Large intestine (tissue), 3 donors: ENCODE data around the gene HBD. TPM values are rescaled to one million over a fixed set of nuclear protein-coding genes. Genes with fewer than 3 reads are reported as not detected.
"Not testable (repeated sequence)": the region's sequence is repeated elsewhere in the genome, so short reads cannot be mapped to it uniquely, and the experiment has no call there.

Source experiments
- DNase-seq, 2 donors: peaks; one replicate each; pipeline versions ENCODE4 v3.0.0 to v3.0.0-alpha.2; 2013
- H3K27ac ChIP-seq: one replicate; pipeline ENCODE4 v1.5.1; 2013; ENCODE audit warnings: low read length
- H3K27me3 ChIP-seq: 2 replicates; pipeline ENCODE4 v1.6.1; 2013; ENCODE audit warnings: low read length; ENCODE audit not compliant: control insufficient read depth, insufficient read depth
- H3K36me3 ChIP-seq: 2 replicates; pipeline ENCODE4 v1.6.1; 2013; ENCODE audit warnings: low read length; ENCODE audit not compliant: control insufficient read depth, insufficient read depth
- H3K4me1 ChIP-seq: one replicate; pipeline ENCODE4 v1.6.1; 2013; ENCODE audit warnings: low read length; ENCODE audit not compliant: control insufficient read depth, insufficient read depth
- H3K4me3 ChIP-seq: one replicate; pipeline ENCODE4 v1.5.1; 2013; ENCODE audit warnings: low read length
- H3K9me3 ChIP-seq: one replicate; pipeline ENCODE4 v1.6.1; 2013; ENCODE audit warnings: mild to moderate bottlenecking, low read depth, low read length, moderate library complexity; ENCODE audit not compliant: control insufficient read depth
- WGBS: methylation state at CpG from one replicate; pipeline ENCODE4 v1.1.5; 2013; ENCODE audit warnings: low lambda C conversion rate; ENCODE audit not compliant: insufficient coverage; 5-methylcytosine and 5-hydroxymethylcytosine counted together
- polyA plus RNA-seq: library from polyadenylated mRNA; unstranded; fragments of 120-200 nt; gene quantifications from one replicate; pipeline ENCODE4 v1.2.1, GENCODE V29; 2013

Gene HBD
- polyA plus RNA-seq, 1 donor = 0.09 TPM

- no peaks in the 10 kb centered on the region for H3K27me3 ChIP-seq
- H3K9me3 ChIP-seq = no peaks in the 10 kb centered on the region
- H3K4me1 ChIP-seq = no peaks in the 10 kb centered on the region
- WGBS = no CpG with 5 or more reads among the region's 5 CpGs
- H3K4me3 ChIP-seq = no peak overlapping the region
- no peak overlapping the region for H3K27ac ChIP-seq
- no peak for DNase-seq
- H3K36me3 ChIP-seq = no peaks in the 10 kb centered on the region
These were observed 40.1 kb upstream of the HBD start for GRCh38 chr11:5274395-5274794.

GRCh38 chr11:5272395-5273017 is 38.2 kb upstream of the HBD start:
- DNase-seq = no peak
- Histone ChIP-seq H3K27me3 (no peaks in the 10 kb centered on the region), H3K9me3 (no peaks in the 10 kb centered on the region), H3K36me3 (no peaks in the 10 kb centered on the region), H3K4me1 (no peaks in the 10 kb centered on the region), H3K4me3 (no peak overlapping the region), H3K27ac (no peak overlapping the region)
- WGBS = 100% methylated on average over 1 of the region's 4 CpGs

GRCh38 chr11:5269715-5270147 is 35.4 kb upstream of the HBD start, which contains the start of gene HBE1:
Gene HBE1, minus strand, starts transcription at chr11:5269945. Its CDS starts 55 bp downstream, at chr11:5269890.
- no peak within 1 kb of the TSS for H3K27ac ChIP-seq
- no peak within 1 kb of the TSS for H3K4me3 ChIP-seq
- no CpG with 5 or more reads among the region's 4 CpGs for WGBS
- DNase-seq = no peak
- H3K9me3 ChIP-seq = no peaks in the 10 kb centered on the region
- H3K27me3 ChIP-seq = no peaks in the 10 kb centered on the region
- no peaks in the 10 kb centered on the region for H3K36me3 ChIP-seq
- H3K4me1 ChIP-seq = no peaks in the 10 kb centered on the region

GRCh38 chr11:5267033-5267563 is 32.8 kb upstream of the HBD start:
- Histone ChIP-seq H3K27ac (no peak overlapping the region), H3K4me1 (no peaks in the 10 kb centered on the region), H3K9me3 (no peaks in the 10 kb centered on the region), H3K27me3 (no peaks in the 10 kb centered on the region), H3K36me3 (no peaks in the 10 kb centered on the region), H3K4me3 (no peak overlapping the region)
- 100% methylated on average over 1 of the region's 2 CpGs for WGBS
- no peak for DNase-seq

GRCh38 chr11:5266609-5267008 is 32.3 kb upstream of the HBD start:
- Histone ChIP-seq H3K4me3 (no peak overlapping the region), H3K9me3 (no peaks in the 10 kb centered on the region), H3K27ac (no peak overlapping the region), H3K4me1 (no peaks in the 10 kb centered on the region), H3K27me3 (no peaks in the 10 kb centered on the region), H3K36me3 (no peaks in the 10 kb centered on the region)
- no peak for DNase-seq

- Histone ChIP-seq H3K9me3 (no peaks in the 10 kb centered on the region), H3K36me3 (no peaks in the 10 kb centered on the region)
- WGBS = 50% methylated on average over 2 of the region's 2 CpGs
These were observed 31.5 kb upstream of the HBD start for GRCh38 chr11:5265832-5266231.

GRCh38 chr11:5258543-5259262 is 24.4 kb upstream of the HBD start:
- H3K9me3 ChIP-seq = no peaks in the 10 kb centered on the region
- no peak overlapping the region for H3K27ac ChIP-seq
- no peak overlapping the region for H3K4me3 ChIP-seq
- H3K27me3 ChIP-seq = no peaks in the 10 kb centered on the region
- no peaks in the 10 kb centered on the region for H3K4me1 ChIP-seq
- WGBS = no CpG with 5 or more reads among the region's 7 CpGs
- no peaks in the 10 kb centered on the region for H3K36me3 ChIP-seq
- no peak for DNase-seq

More at GRCh38 chr11:5265832-5266231, 31.5 kb upstream of the HBD start:
- H3K27ac ChIP-seq = no peak overlapping the region
- no peaks in the 10 kb centered on the region for H3K27me3 ChIP-seq
- no peak overlapping the region for H3K4me3 ChIP-seq
- H3K4me1 ChIP-seq = no peaks in the 10 kb centered on the region
- DNase-seq = no peak

- WGBS = 20% methylated on average over 2 of the region's 2 CpGs
- no peaks in the 10 kb centered on the region for H3K27me3 ChIP-seq
- no peak overlapping the region for H3K27ac ChIP-seq
- H3K4me1 ChIP-seq = no peaks in the 10 kb centered on the region
- DNase-seq = no peak
- no peaks in the 10 kb centered on the region for H3K9me3 ChIP-seq
- no peak overlapping the region for H3K4me3 ChIP-seq
- H3K36me3 ChIP-seq = no peaks in the 10 kb centered on the region
These were observed 23.0 kb upstream of the HBD start for GRCh38 chr11:5257296-5257695.

- not testable (repeated sequence) for DNase-seq, H3K27ac ChIP-seq, H3K9me3 ChIP-seq, H3K4me3 ChIP-seq, H3K27me3 ChIP-seq, H3K4me1 ChIP-seq, H3K36me3 ChIP-seq
- WGBS = 93% methylated on average over 2 of the region's 9 CpGs
These were observed 20.5 kb upstream of the HBD start, which contains the start of gene HBG2 for GRCh38 chr11:5254646-5255413. Gene HBG2, minus strand, starts transcription at chr11:5254781. Its CDS starts 53 bp downstream, at chr11:5254728.

GRCh38 chr11:5254023-5254422 is 19.7 kb upstream of the HBD start:
- DNase-seq, H3K36me3 ChIP-seq, H3K4me3 ChIP-seq, H3K9me3 ChIP-seq, H3K27me3 ChIP-seq, H3K27ac ChIP-seq, H3K4me1 ChIP-seq: not testable (repeated sequence)
- WGBS = 100% methylated on average over 1 of the region's 2 CpGs
